GM19467 (cell line): Measurements from ENCODE around the gene FHIT.

Experiments
- ATAC-seq: cut with Tn5 transposase; IDR thresholded peaks from one replicate; pipeline ENCODE4 v1.9.1; 2021; ENCODE audit warnings: mild to moderate bottlenecking, moderate library complexity; ENCODE audit not compliant: unreplicated experiment

The FHIT gene

DNA sequence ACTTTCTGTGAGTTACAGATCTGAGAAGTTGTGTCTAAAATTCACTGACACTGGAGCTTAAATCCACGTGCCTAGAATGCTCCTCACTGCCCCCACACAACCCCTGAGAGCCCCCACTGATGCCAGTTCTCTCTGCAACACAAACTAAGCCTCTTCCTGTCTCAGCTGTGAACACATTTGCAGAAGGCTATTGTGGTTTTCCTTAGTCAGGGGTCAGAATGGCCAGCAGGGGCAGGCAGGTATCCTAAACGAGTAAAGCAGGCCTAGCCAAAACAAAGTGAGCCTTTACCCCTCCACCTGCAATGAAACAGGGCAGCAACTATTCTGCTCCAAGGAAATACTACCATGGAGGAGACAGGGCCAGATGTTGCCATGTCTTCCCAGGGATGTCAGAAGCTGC lies 78.6 kb downstream of the FHIT start:
- no peak for ATAC-seq

- no peak for ATAC-seq
Observed at GRCh38 chr3:61172203-61172602, 79.0 kb downstream of the FHIT start.

GRCh38 chr3:61169621-61170251 lies 81.5 kb downstream of the FHIT start:
- no peak for ATAC-seq

DNA sequence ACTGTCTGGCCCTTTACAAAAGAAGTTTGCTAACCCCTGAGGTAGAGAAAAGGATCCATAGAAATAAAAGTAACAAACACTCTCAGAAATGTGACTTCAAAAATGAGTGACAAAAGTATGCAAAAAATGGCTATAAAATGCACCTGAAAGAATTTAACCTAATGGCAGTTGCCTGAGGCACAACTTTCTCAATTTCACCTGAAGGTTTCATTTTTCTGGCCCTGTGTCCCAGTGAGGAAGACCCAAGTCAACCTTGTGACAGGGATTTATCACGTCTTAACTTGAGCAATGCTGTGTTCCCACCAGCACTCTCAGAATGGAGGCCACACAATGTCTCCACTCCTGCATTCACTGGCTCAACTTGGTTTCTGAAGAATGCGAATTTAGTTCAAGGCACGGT lies 83.0 kb downstream of the FHIT start:
- no peak for ATAC-seq

DNA sequence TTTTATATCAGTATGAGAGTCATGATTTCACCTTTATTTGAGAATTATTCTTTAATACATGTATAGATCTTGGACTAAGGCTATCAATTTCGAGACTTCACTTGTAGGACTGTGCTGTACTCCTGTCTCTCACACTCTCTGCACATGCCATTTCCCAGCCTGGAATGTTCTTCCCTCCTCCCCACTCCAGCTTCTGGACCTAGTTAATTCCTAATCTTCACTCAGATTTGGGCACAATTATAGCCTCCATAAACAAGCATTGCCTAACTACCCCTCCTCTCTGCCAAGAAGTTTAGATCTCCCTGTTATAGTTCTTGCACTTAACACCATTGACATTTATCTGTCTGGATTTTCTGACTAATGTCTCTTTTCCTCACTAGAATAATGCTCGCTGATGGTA lies 88.3 kb downstream of the FHIT start:
- no peak for ATAC-seq

GRCh38 chr3:61158667-61159066 lies 92.6 kb downstream of the FHIT start:
- ATAC-seq = no peak

GRCh38 chr3:61158216-61158615 lies 93.0 kb downstream of the FHIT start:
- no peak for ATAC-seq

DNA sequence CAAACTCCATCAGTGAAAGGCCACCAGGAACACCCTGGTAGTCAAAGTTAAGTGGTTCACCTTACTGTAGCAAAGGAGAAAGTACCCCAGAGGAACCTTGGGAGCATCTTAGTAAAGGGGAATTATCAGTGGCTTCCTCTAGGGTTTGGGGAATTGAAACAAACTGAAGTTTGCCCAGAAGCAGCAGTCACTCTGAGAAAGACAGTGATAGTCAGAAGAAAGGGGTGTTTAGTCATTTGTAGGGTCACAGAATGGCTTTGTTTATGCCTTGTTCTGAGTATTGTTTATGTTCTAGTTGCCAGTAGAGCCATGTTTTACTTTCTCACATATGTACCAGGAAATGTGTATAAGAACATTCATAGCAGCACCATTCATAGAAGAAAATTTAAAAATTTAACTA lies 93.8 kb downstream of the FHIT start:
- ATAC-seq = no peak

DNA sequence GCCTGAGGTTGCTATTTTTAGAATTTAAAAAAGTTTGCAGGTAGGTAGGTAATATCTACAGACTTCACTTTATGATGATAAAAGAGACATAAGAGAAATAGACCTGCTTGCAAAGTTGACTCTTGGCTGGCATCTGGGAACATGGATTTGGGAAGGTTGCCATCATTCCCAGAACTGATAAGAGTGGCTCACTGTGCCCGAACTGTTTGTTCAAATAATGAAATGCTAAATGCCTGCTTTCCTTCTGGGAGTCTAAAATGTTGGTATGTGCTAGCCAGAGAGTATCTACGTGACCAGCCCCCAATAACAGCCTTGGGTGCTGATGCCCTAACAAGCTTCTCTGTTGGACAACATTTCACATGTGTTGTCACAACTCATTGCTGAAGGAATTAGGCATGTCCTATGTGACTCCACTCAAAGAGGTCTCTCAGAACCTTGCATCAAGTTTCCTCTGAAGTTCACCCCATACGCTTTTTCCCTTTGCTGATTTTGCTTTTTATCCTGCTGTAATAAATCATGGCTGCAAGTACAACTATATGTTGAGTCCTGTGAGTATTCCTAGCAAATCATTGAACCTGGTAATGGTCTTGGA lies 95.5 kb downstream of the FHIT start:
- ATAC-seq = no peak

GRCh38 chr3:61154457-61155198 lies 96.6 kb downstream of the FHIT start:
- no peak for ATAC-seq

DNA sequence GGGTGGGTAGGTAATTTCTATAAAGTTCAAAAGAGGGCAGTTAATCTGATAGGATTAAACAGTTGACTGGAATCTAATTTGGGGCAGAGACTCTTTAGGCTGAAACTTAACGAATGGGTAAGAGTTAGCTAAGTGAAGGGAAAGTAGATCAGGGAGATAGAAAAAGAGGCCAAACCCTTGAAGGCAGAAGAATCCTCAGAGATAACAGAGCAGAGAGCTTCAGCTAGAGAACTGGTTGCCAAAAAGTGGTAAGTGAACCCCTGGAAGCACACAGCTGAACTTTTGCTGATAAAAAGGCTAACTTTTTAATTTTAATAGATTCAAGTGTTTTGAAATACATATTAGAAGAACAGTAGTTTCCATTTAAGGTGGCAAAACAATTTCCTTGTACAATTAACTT lies 99.2 kb downstream of the FHIT start:
- ATAC-seq = no peak

- ATAC-seq = no peak
Observed at GRCh38 chr3:61149236-61149635, 102.0 kb downstream of the FHIT start.

GRCh38 chr3:61146010-61146890 lies 105.0 kb downstream of the FHIT start:
- no peak for ATAC-seq

DNA sequence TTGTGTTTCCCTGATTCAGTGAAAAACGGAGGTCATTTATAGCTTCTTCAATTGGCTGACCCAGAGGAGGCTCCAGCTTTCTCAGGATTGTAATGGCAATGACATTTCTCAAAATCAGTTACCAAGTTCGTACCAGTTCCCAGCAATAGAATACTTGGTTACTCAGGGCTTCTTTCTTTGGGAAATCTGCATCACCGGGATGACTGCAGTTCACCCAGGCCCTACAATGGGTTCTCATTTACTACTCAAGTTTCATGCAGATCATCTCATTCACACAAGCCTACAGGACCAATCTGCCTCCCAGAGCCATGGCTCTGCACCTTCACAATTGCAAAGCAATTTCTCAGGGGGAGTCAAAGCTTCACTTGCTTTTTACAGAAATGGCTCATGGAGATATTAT lies 109.6 kb downstream of the FHIT start:
- ATAC-seq = no peak

- ATAC-seq = no peak
Observed at GRCh38 chr3:61141227-61141626, 110.0 kb downstream of the FHIT start.

- ATAC-seq = no peak
Observed at GRCh38 chr3:61139686-61140085, 111.6 kb downstream of the FHIT start.

DNA sequence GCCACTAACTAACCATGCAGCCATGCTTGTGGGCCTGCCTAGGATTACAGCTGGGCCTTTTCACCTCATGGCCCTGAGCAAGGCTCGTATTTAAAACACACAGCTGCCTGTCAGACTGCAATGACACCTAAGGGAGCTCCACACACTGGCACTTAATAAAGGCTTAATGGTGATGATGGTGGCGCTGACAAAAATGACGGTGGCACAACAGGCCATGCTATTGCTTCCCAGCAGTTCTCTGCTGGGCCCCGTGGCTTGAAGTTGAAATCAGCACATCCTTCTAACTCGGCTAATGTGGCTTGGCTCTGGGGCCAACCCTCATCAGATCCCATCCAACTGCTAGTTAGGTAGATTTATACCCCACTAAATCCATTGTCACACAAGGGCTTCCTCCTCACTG lies 112.9 kb downstream of the FHIT start:
- ATAC-seq = no peak

GRCh38 chr3:61136191-61136590 lies 115.1 kb downstream of the FHIT start:
- ATAC-seq = no peak

DNA sequence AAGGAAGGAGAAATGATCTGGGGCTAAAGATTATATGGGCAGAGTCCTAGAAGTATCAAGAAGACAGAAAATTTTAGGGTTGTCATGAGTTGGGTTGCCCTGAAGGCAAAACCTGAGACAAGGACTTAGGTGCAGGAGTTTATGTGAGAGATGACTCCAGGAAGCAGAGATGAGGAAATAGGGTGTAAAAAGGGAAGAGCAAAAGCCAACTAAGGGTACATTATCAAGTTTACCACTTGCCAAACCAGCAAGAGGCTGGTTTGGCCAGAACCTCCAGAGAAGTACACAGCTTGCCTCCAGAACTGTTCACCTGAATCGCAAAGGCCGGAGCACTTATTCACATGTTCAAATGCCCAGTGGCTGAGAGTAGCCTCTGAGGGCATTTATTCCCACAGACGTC lies 116.7 kb downstream of the FHIT start:
- no peak for ATAC-seq

DNA sequence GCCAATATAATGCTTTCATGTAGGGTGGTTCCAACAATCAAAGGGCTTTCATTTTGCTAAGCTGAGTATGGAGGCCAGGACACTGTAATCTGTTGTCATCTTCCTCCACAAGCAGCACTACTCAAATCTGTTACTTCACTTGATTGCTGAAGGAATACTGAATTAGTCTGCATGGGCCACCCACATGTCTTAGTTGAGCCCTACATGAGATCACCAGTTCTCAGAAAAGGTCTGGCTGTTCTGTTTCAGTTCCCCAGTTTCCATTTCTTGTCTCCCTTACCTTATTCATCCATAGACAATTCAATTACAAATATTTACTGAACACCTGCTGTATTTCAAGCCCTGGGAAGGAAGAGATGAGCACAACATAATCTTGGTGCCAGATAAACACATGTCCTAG lies 119.2 kb downstream of the FHIT start:
- no peak for ATAC-seq

- no peak for ATAC-seq
Observed at GRCh38 chr3:61118830-61119229, 132.4 kb downstream of the FHIT start.
